IMR-90 (cell line): ENCODE data around the gene AMIGO2. TPM values are rescaled to one million over a fixed set of nuclear protein-coding genes. Genes with fewer than 3 reads are reported as not detected.

ENCODE experiments used
- ATAC-seq: fragments of 200-7000 bp; cut with Tn5 transposase; 2 replicates; pipeline ENCODE4 v1.9.1; 2020; ENCODE audit warnings: low read depth, mild to moderate bottlenecking, moderate library complexity
- BruUV-seq: library from RNA; stranded (reverse); fragments of 400-500 nt; replicated peaks from 2 replicates; lab custom pipeline; 2021; lab: Mats Ljungman, UMichigan
- CTCF ChIA-PET: fragments of 300-600 bp; formaldehyde crosslinking; extraction: SDS; loops from one replicate; lab custom pipeline; 2021; ENCODE audit warnings: antibody characterized with exemption; lab: Yijun Ruan, JAX
- POLR2A ChIA-PET: fragments of 300-600 bp; sonication (Branson Sonifier 250); formaldehyde crosslinking; loops from one replicate; lab custom pipeline; 2022; ENCODE audit warnings: antibody characterized with exemption; ENCODE audit not compliant: unreplicated experiment; lab: Charles Lee
- DNase-seq: peaks from one replicate; pipeline ENCODE4 v3.0.0; 2013
- H2AFZ ChIP-seq: replicated peaks from 2 replicates; pipeline ENCODE3; 2013; ENCODE audit warnings: low read length, mild to moderate bottlenecking; ENCODE audit not compliant: poor library complexity
- H2AK5ac ChIP-seq: 2 replicates; pipeline ENCODE4 v1.6.1; 2013; ENCODE audit warnings: low read depth, low read length, inconsistent platforms
- H2AK9ac ChIP-seq: replicated peaks from 2 replicates; pipeline ENCODE3; 2013; ENCODE audit warnings: mild to moderate bottlenecking, low read depth, low read length, moderate library complexity; ENCODE audit not compliant: poor library complexity
- H2BK120ac ChIP-seq: 2 replicates; pipeline ENCODE4 v1.6.1; 2013; ENCODE audit warnings: low read depth, low read length, inconsistent platforms
- H2BK15ac ChIP-seq: 3 replicates; pipeline ENCODE4 v1.6.1; 2013; ENCODE audit warnings: low read depth, low read length, inconsistent platforms
- H2BK20ac ChIP-seq: 2 replicates; pipeline ENCODE4 v1.6.1; 2013; ENCODE audit warnings: low read depth, mild to moderate bottlenecking, inconsistent platforms, low read length, moderate library complexity
- H2BK5ac ChIP-seq: 2 replicates; pipeline ENCODE4 v1.6.1; 2013; ENCODE audit warnings: mild to moderate bottlenecking, low read depth, low read length, inconsistent platforms; ENCODE audit not compliant: poor library complexity, severe bottlenecking
- H3K14ac ChIP-seq: replicated peaks from 2 replicates; pipeline ENCODE4 v1.6.1; 2013; ENCODE audit warnings: low read depth, low read length, inconsistent platforms
- H3K18ac ChIP-seq: 2 replicates; pipeline ENCODE4 v1.6.1; 2013; ENCODE audit warnings: low read depth, low read length, control low read depth
- H3K23ac ChIP-seq: 2 replicates; pipeline ENCODE4 v1.6.1; 2013; ENCODE audit warnings: low read depth, low read length, inconsistent platforms
- H3K27ac ChIP-seq: 2 replicates; pipeline ENCODE4 v1.5.1; 2013; ENCODE audit warnings: mild to moderate bottlenecking, control low read depth, low read length; ENCODE audit not compliant: insufficient read depth
- H3K27me3 ChIP-seq: 2 replicates; pipeline ENCODE4 v1.6.1; 2013; ENCODE audit warnings: low read length; ENCODE audit not compliant: control insufficient read depth, insufficient read depth
- H3K36me3 ChIP-seq: 2 replicates; pipeline ENCODE4 v1.6.1; 2013; ENCODE audit warnings: low read length, mixed read lengths; ENCODE audit not compliant: control insufficient read depth, insufficient read depth
- H3K4ac ChIP-seq: 2 replicates; pipeline ENCODE4 v1.6.1; 2013; ENCODE audit warnings: low read depth, low read length, inconsistent platforms
- H3K4me1 ChIP-seq: 2 replicates; pipeline ENCODE4 v1.6.1; 2013; ENCODE audit warnings: low read length, mixed read lengths; ENCODE audit not compliant: control insufficient read depth, insufficient read depth
- H3K4me2 ChIP-seq: 2 replicates; pipeline ENCODE4 v1.6.1; 2013; ENCODE audit warnings: low read depth, mild to moderate bottlenecking, control low read depth, low read length, moderate library complexity
- H3K4me3 ChIP-seq: 2 replicates; pipeline ENCODE4 v1.5.1; 2013; ENCODE audit warnings: low read depth, mild to moderate bottlenecking, control low read depth, low read length, moderate library complexity; ENCODE audit not compliant: insufficient read depth
- H3K56ac ChIP-seq: 2 replicates; pipeline ENCODE4 v1.6.1; 2013; ENCODE audit warnings: low read length, inconsistent platforms; ENCODE audit not compliant: insufficient read depth; ENCODE audit errors: extremely low read depth
- H3K79me1 ChIP-seq, 2 experiments: 2 replicates each; pipeline ENCODE4 v1.6.1; 2013; ENCODE audit warnings: low read length in 2 of 2, inconsistent platforms in 1 of 2, low read depth in 1 of 2
- H3K9ac ChIP-seq: 2 replicates; pipeline ENCODE4 v1.6.1; 2013; ENCODE audit warnings: low read depth, low read length, control low read depth
- H3K9me1 ChIP-seq: 2 replicates; pipeline ENCODE4 v1.6.1; 2013; ENCODE audit warnings: low read length, inconsistent platforms; ENCODE audit not compliant: insufficient read depth
- H3K9me3 ChIP-seq: 2 replicates; pipeline ENCODE4 v1.6.1; 2013; ENCODE audit warnings: low read length; ENCODE audit not compliant: control insufficient read depth, insufficient read depth
- H4K20me1 ChIP-seq: 2 replicates; pipeline ENCODE4 v1.6.1; 2013; ENCODE audit warnings: low read length, inconsistent platforms; ENCODE audit not compliant: insufficient read depth
- H4K5ac ChIP-seq: 2 replicates; pipeline ENCODE4 v1.6.1; 2013; ENCODE audit warnings: mild to moderate bottlenecking, low read depth, low read length, control low read depth
- H4K8ac ChIP-seq, 2 experiments: 2 replicates each; pipeline ENCODE4 v1.6.1; 2013; ENCODE audit warnings: low read depth in 2 of 2, low read length in 2 of 2, control low read depth in 1 of 2, inconsistent platforms in 1 of 2
- H4K91ac ChIP-seq: 2 replicates; pipeline ENCODE4 v1.6.1; 2013; ENCODE audit warnings: low read depth, low read length, inconsistent platforms; ENCODE audit not compliant: insufficient read depth
- ELK1 ChIP-seq: fragments of 150-350 bp; IDR thresholded peaks from 2 replicates; pipeline ENCODE4 v1.6.1; 2016; ENCODE audit warnings: low read depth, mild to moderate bottlenecking, low read length, moderate library complexity, borderline replicate concordance
- MAFK ChIP-seq: IDR thresholded peaks from 2 replicates; pipeline ENCODE4 v1.6.1; 2012; ENCODE audit warnings: low read depth, low read length, improper control_type of control experiment
- MAZ ChIP-seq: IDR thresholded peaks from 2 replicates; pipeline ENCODE4 v1.6.1; 2012; ENCODE audit warnings: low read depth, mild to moderate bottlenecking, low read length, improper control_type of control experiment, moderate library complexity, borderline replicate concordance
- MXI1 ChIP-seq: IDR thresholded peaks from 2 replicates; pipeline ENCODE4 v1.6.1; 2012; ENCODE audit warnings: low read depth, mild to moderate bottlenecking, low read length, moderate library complexity, borderline replicate concordance
- NFE2L2 ChIP-seq: fragments of 150-350 bp; IDR thresholded peaks from 2 replicates; pipeline ENCODE4 v1.6.1; 2016; ENCODE audit warnings: low read depth, mild to moderate bottlenecking, low read length
- POLR2A ChIP-seq: IDR thresholded peaks from 2 replicates; pipeline ENCODE4 v1.6.1; 2012; ENCODE audit warnings: mild to moderate bottlenecking, low read depth, low read length
- RAD21 ChIP-seq: IDR thresholded peaks from 2 replicates; pipeline ENCODE4 v1.6.1; 2012; ENCODE audit warnings: low read length, improper control_type of control experiment
- RFX5 ChIP-seq: IDR thresholded peaks from 2 replicates; pipeline ENCODE4 v1.8.0; 2012; ENCODE audit warnings: low read depth, mild to moderate bottlenecking, low read length, moderate library complexity
- SMC3 ChIP-seq: fragments of 150-350 bp; IDR thresholded peaks from 2 replicates; pipeline ENCODE4 v1.6.1; 2016; ENCODE audit warnings: low read depth, mild to moderate bottlenecking, antibody characterized with exemption, low read length, moderate library complexity
- WGBS, 2 experiments: methylation state at CpG; one replicate each; pipeline versions ENCODE4 v1.1.5 to v1.1.7; 2013; ENCODE audit warnings: missing lambda C conversion rate in 2 of 2; ENCODE audit not compliant: insufficient read length in 1 of 2; ENCODE audit errors: extremely low coverage in 2 of 2; 5-methylcytosine and 5-hydroxymethylcytosine counted together
- dilution Hi-C: fragments of 300-500 bp; cut with HindIII; formaldehyde crosslinking; loops from one replicate; pipeline ENCODE4 v1.14.3; 2018; ENCODE audit warnings: low sequenced_read_pairs; ENCODE audit not compliant: unreplicated experiment
- in situ Hi-C: fragments of 300-500 bp; cut with MboI; formaldehyde crosslinking; loops from 3 replicates; pipeline ENCODE4 v1.14.3; 2019; ENCODE audit warnings: low sequenced_read_pairs, inconsistent platforms, mixed read lengths
- intact Hi-C: fragments of 100-400 bp; cut with micrococcal nuclease; formaldehyde crosslinking; loops from 2 replicates; pipeline ENCODE4 v1.10.0; 2022
- polyA plus RNA-seq, 3 experiments: library from polyadenylated mRNA; depleted of rRNA; stranded (reverse); fragments of >200 nt; gene quantifications; 2 replicates each; pipeline ENCODE4 v1.2.3, GENCODE V29; 2012; ENCODE audit warnings: low replicate concordance in 1 of 3
- total RNA-seq: library from RNA; depleted of rRNA; stranded (reverse); fragments of >200 nt; gene quantifications from 2 replicates; pipeline ENCODE4 v1.2.3, GENCODE V29; 2012
- TF ChIP-seq, protein P1 (sequence below): conservative IDR thresholded peaks from 2 replicates; pipeline ENCODE4 v1.5.1; 2012; ENCODE audit warnings: mild to moderate bottlenecking, low read depth, low read length, improper control_type of control experiment
- TF ChIP-seq, protein P2 (sequence below): fragments of 150-350 bp; IDR thresholded peaks from 2 replicates; pipeline ENCODE4 v1.6.1; 2017; ENCODE audit warnings: mild to moderate bottlenecking, antibody characterized with exemption, low read length, low read depth

AMIGO2 gene
- total and polyA plus RNA-seq, 2 of the 4 experiments (the other 2 are of a cell fraction) = 20.1 to 32.6 TPM

DNA sequence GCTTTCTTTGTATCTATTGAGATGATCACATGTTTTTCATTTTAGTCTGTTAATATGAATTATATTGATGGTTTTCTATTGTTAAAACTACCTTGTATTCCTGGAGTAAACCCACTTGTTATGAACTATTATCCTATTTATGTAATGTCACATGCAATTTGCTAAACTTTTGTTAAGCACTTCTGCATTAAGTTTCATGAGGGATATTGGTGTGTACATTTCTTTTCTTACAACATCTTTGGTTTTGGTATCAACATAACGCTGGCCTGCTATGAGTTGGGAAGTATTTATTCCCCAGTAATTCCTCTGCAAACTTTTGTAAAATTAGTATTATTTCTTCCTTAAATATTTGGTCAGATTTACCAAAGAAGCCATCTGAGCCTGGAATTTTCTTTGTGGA is 46.5 kb upstream of the AMIGO2 start (continued):
- TF ChIP-seq, protein P1, sequence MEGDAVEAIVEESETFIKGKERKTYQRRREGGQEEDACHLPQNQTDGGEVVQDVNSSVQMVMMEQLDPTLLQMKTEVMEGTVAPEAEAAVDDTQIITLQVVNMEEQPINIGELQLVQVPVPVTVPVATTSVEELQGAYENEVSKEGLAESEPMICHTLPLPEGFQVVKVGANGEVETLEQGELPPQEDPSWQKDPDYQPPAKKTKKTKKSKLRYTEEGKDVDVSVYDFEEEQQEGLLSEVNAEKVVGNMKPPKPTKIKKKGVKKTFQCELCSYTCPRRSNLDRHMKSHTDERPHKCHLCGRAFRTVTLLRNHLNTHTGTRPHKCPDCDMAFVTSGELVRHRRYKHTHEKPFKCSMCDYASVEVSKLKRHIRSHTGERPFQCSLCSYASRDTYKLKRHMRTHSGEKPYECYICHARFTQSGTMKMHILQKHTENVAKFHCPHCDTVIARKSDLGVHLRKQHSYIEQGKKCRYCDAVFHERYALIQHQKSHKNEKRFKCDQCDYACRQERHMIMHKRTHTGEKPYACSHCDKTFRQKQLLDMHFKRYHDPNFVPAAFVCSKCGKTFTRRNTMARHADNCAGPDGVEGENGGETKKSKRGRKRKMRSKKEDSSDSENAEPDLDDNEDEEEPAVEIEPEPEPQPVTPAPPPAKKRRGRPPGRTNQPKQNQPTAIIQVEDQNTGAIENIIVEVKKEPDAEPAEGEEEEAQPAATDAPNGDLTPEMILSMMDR = no peak
- TF ChIP-seq NFE2L2 = no peak

DNA sequence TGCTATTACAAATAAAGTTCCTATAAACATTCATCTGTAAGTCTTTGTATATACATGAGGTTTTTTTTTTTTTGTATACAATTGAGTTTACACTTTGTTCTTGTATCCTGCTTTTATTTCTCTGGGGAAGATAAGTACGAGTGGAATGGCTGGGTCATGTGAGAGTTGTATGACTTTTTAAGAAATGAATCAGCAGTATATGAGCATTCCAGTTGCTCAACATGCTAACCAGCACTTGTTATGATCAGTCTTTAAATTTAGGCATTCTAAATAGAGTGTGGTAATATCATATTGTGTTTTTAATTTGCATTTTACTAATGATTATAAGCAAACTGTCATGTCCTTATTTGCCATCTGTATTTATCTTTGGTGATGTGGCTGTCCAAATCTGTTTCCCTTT is 44.7 kb upstream of the AMIGO2 start:
- in situ Hi-C loops = no loop called here
- Histone ChIP-seq H2BK5ac (peak overlapping the region; percentile 85), H3K4ac (no peak overlapping the region), H2AK5ac (no peak overlapping the region), H3K27me3 (no peaks in the 10 kb centered on the region), H3K9me1 (no peaks in the 10 kb centered on the region), H3K4me2 (no peak overlapping the region), H3K27ac (no peak overlapping the region), H3K56ac (no peak overlapping the region), H2BK120ac (no peak overlapping the region), H3K36me3 (no peaks in the 10 kb centered on the region), H3K14ac (no peak overlapping the region), H4K20me1 (no peaks in the 10 kb centered on the region), H4K8ac (no peak overlapping the region), H3K4me3 (no peak overlapping the region), H3K4me1 (no peaks in the 10 kb centered on the region; the same call in 1 of the 2 replicates), H2AFZ (no peak overlapping the region), H2AK9ac (no peak overlapping the region), H2BK20ac (no peak overlapping the region), H3K18ac (no peak overlapping the region), H4K5ac (no peak overlapping the region), H2BK15ac (no peak overlapping the region), H3K9me3 (no peaks in the 10 kb centered on the region), H3K79me1 (no peaks in the 10 kb centered on the region), H4K91ac (no peak overlapping the region), H3K9ac (no peak overlapping the region), H3K23ac (no peak overlapping the region)
- no CpG with 5 or more reads among the region's 1 CpG for WGBS, 2 experiments
- ATAC-seq (peak; percentile 40), DNase-seq (peak; percentile 72)
- BruUV-seq = no TSS peak
- dilution Hi-C loops = no loop called here
- ChIA-PET POLR2A (no interaction called here), CTCF (no interaction called here)
- intact Hi-C loops = no loop called here
- TF ChIP-seq SMC3 (no peak), ELK1 (no peak), POLR2A (no peak), MXI1 (no peak), RAD21 (no peak), MAFK (no peak), NFE2L2 (peak; percentile 55), MAZ (no peak), RFX5 (no peak)
- TF ChIP-seq, protein P1 = no peak
- TF ChIP-seq, protein P2, sequence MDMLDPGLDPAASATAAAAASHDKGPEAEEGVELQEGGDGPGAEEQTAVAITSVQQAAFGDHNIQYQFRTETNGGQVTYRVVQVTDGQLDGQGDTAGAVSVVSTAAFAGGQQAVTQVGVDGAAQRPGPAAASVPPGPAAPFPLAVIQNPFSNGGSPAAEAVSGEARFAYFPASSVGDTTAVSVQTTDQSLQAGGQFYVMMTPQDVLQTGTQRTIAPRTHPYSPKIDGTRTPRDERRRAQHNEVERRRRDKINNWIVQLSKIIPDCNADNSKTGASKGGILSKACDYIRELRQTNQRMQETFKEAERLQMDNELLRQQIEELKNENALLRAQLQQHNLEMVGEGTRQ = peak; percentile 39; the same call in 1 of the 2 replicates
